ENCODE measurements around the gene SOS2. TPM values are rescaled to one million over a fixed set of nuclear protein-coding genes. Genes with fewer than 3 reads are reported as not detected.
A peak's percentile ranks its signal among the peaks of the same experiment; 100 is the strongest.

Gene SOS2
- total RNA-seq, 2 experiments from 2014 or later = 19.6 to 20.9 TPM

GRCh38 chr14:50156111-50156510, 75.3 kb downstream of the SOS2 start:
- Mint-ChIP-seq H3K4me3 (no peak overlapping the region), H3K27ac (no peak overlapping the region), H3K36me3 (peaks cover 5% of the 10 kb centered on the region), H3K27me3 (no peaks in the 10 kb centered on the region), H3K9me3 (no peaks in the 10 kb centered on the region), H3K4me1 (ENCODE audit: low read depth) (no peaks in the 10 kb centered on the region)
- intact Hi-C loops (cut with micrococcal nuclease) = no loop called here
- POLR2A ChIA-PET = interaction anchor here (0.6 kb wide), 1 partner anchor 44 kb away, joined by 3 read pairs; no protein-coding TSS in a partner anchor
- no peak for DNase-seq
- CTCF ChIA-PET = no interaction called here

DNA sequence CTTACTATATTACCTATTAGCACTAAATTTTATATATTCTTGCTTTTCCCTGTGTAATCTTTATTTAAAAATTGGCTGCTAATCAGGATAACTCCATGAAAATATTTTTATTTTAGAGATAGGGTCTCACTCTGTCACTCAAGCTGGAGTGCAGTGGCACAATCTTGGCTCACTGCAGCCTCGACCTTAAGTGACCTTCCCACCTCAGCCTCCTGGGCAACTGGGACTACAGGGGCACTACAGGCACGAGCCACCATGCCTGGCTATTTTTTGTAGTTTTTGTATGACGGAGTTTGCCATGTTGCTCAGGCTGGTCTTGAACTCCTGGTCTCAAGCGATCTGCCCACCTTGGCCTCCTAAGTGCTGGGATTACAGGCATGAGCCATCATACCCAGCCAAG, 82.6 kb downstream of the SOS2 start:
- Mint-ChIP-seq H3K4me1 (ENCODE audit: low read depth) (no peaks in the 10 kb centered on the region), H3K27ac (no peak overlapping the region), H3K36me3 (peaks cover 13% of the 10 kb centered on the region), H3K4me3 (no peak overlapping the region), H3K9me3 (no peaks in the 10 kb centered on the region), H3K27me3 (no peaks in the 10 kb centered on the region)
- ChIA-PET CTCF (interaction anchor here (1.2 kb wide), 1 partner anchor 296 kb away, joined by 3 read pairs; the partner anchor contains the start of gene NEMF), POLR2A (interaction anchor here (0.6 kb wide), 1 partner anchor 145 kb away, joined by 3 read pairs; no protein-coding TSS in a partner anchor)
- intact Hi-C loops (cut with micrococcal nuclease) = no loop called here
- no peak for DNase-seq

- intact Hi-C loops (cut with micrococcal nuclease) = no loop called here
- no peaks in the 10 kb centered on the region for H3K9me3 Mint-ChIP-seq
- H3K4me1 Mint-ChIP-seq (ENCODE audit: low read depth) = no peaks in the 10 kb centered on the region
- CTCF ChIA-PET = no interaction called here
- POLR2A ChIA-PET = no interaction called here
- H3K36me3 Mint-ChIP-seq = no peaks in the 10 kb centered on the region
- H3K27ac Mint-ChIP-seq = no peak overlapping the region
- H3K27me3 Mint-ChIP-seq = no peaks in the 10 kb centered on the region
- no peak overlapping the region for H3K4me3 Mint-ChIP-seq
- DNase-seq = no peak
Observed at GRCh38 chr14:50139192-50139591, 92.2 kb downstream of the SOS2 start.

DNA sequence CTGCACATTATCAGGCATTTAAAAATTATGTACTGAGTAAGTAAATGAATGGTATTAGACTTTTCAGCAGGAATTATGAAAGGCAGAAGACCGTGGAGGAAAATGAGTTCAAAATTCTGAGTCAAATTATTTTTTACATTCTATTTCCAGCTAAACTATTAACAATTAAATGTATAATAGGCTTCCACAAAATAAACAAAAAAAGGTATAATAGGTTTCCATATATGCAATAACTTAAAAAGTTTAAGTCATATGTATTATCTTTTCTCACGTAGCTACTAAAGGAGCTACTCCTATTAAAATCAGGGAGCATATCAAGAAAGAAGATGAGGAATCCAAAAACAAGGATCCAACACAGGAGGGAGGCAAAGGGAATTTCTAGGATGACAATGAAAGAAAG, 103.6 kb downstream of the SOS2 start:
- no peaks in the 10 kb centered on the region for H3K27me3 Mint-ChIP-seq
- intact Hi-C loops (cut with micrococcal nuclease) = no loop called here
- ChIA-PET POLR2A (no interaction called here), CTCF (interaction anchor here (1.1 kb wide), 1 partner anchor 19 kb away, joined by 3 read pairs; no protein-coding TSS in a partner anchor)
- H3K36me3 Mint-ChIP-seq = peaks cover 6% of the 10 kb centered on the region
- DNase-seq = no peak
- H3K4me1 Mint-ChIP-seq (ENCODE audit: low read depth) = peaks cover 4% of the 10 kb centered on the region
- no peak overlapping the region for H3K27ac Mint-ChIP-seq
- H3K9me3 Mint-ChIP-seq = no peaks in the 10 kb centered on the region
- no peak overlapping the region for H3K4me3 Mint-ChIP-seq

GRCh38 chr14:50123062-50123461, 108.3 kb downstream of the SOS2 start:
- no peak for DNase-seq
- ChIA-PET POLR2A (no interaction called here), CTCF (no interaction called here)
- Mint-ChIP-seq H3K27me3 (no peaks in the 10 kb centered on the region), H3K4me3 (no peak overlapping the region), H3K27ac (peak overlapping the region; percentile 15), H3K36me3 (peaks cover 5% of the 10 kb centered on the region), H3K4me1 (ENCODE audit: low read depth) (peaks cover 5% of the 10 kb centered on the region), H3K9me3 (no peaks in the 10 kb centered on the region)
- intact Hi-C loops (cut with micrococcal nuclease) = no loop called here

- H3K27ac Mint-ChIP-seq = no peak overlapping the region
- CTCF ChIA-PET = interaction anchor here (0.5 to 1.5 kb wide), 2 partner anchors 21 to 270 kb away, joined by 3 to 4 read pairs; partner anchors contain the start of gene NEMF
- intact Hi-C loops (cut with micrococcal nuclease) = no loop called here
- H3K4me3 Mint-ChIP-seq = no peak overlapping the region
- no peaks in the 10 kb centered on the region for H3K27me3 Mint-ChIP-seq
- POLR2A ChIA-PET = interaction anchor here (1.1 kb wide), 1 partner anchor 109 kb away, joined by 3 read pairs; the partner anchor contains the start of gene SOS2
- H3K9me3 Mint-ChIP-seq = no peaks in the 10 kb centered on the region
- no peak for DNase-seq
- peaks cover 5% of the 10 kb centered on the region for H3K4me1 Mint-ChIP-seq (ENCODE audit: low read depth)
- H3K36me3 Mint-ChIP-seq = peaks cover 5% of the 10 kb centered on the region
Observed at GRCh38 chr14:50122291-50122690, 109.1 kb downstream of the SOS2 start.

GRCh38 chr14:50121486-50121885, 109.9 kb downstream of the SOS2 start:
- intact Hi-C loops (cut with micrococcal nuclease) = no loop called here
- no peaks in the 10 kb centered on the region for H3K27me3 Mint-ChIP-seq
- no peak overlapping the region for H3K4me3 Mint-ChIP-seq
- peaks cover 9% of the 10 kb centered on the region for H3K4me1 Mint-ChIP-seq (ENCODE audit: low read depth)
- peaks cover 6% of the 10 kb centered on the region for H3K36me3 Mint-ChIP-seq
- DNase-seq = no peak
- POLR2A ChIA-PET = interaction anchor here (1.1 kb wide), 1 partner anchor 110 kb away, joined by 3 read pairs; the partner anchor contains the start of gene SOS2
- no peak overlapping the region for H3K27ac Mint-ChIP-seq
- no peaks in the 10 kb centered on the region for H3K9me3 Mint-ChIP-seq
- CTCF ChIA-PET = interaction anchor here (1.5 kb wide), 1 partner anchor 269 kb away, joined by 4 read pairs; the partner anchor contains the start of gene NEMF

- peaks cover 24% of the 10 kb centered on the region for H3K36me3 Mint-ChIP-seq
- no peaks in the 10 kb centered on the region for H3K27me3 Mint-ChIP-seq
- H3K4me3 Mint-ChIP-seq = no peak overlapping the region
- DNase-seq = no peak
- H3K4me1 Mint-ChIP-seq (ENCODE audit: low read depth) = peaks cover 29% of the 10 kb centered on the region
- POLR2A ChIA-PET = interaction anchor here (1.3 to 2.0 kb wide), 3 partner anchors 79 to 195 kb away, joined by 3 to 10 read pairs (median 8); no protein-coding TSS in a partner anchor
- H3K27ac Mint-ChIP-seq = no peak overlapping the region
- no peaks in the 10 kb centered on the region for H3K9me3 Mint-ChIP-seq
- CTCF ChIA-PET = interaction anchor here (1.5 to 4.2 kb wide), 4 partner anchors 79 to 264 kb away, joined by 5 to 37 read pairs (median 14); partner anchors contain the start of gene NEMF
- intact Hi-C loops (cut with micrococcal nuclease) = loop anchor here (2.0 to 5.0 kb wide), 4 partner anchors 349 to 483 kb away; partner anchors contain the start of genes DNAAF2, KLHDC2, MAP4K5 and POLE2
Observed at GRCh38 chr14:50117456-50117855, 113.9 kb downstream of the SOS2 start.

DNA sequence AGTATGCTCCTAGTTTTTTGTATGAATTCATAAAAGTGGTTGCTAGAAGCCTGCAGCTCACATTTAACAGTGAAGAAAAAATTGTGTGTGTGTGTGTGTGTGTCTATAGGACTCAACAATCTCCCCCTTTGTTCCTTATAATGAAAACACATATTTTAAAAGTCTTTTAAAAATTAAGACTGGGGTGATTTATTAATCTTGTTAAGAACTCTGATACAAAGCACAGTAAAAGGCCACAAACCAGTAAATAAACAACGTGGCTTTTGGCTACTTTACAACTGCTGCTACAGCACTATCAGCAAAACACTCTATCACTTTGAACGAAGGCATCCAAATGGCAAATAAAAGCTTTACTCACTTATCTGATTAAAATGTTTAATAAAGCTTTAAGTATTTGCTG, 114.4 kb downstream of the SOS2 start:
- ChIA-PET CTCF (interaction anchor here (1.1 to 4.2 kb wide), 8 partner anchors 12 to 264 kb away, joined by 3 to 37 read pairs (median 6); partner anchors contain the start of gene NEMF), POLR2A (interaction anchor here (0.7 to 2.0 kb wide), 15 partner anchors 9 to 497 kb away, joined by 3 to 10 read pairs (median 5); partner anchors contain the start of genes DMAC2L, L2HGDH, MGAT2 and NEMF)
- intact Hi-C loops (cut with micrococcal nuclease) = loop anchor here (1.0 to 5.0 kb wide), 10 partner anchors 113 to 531 kb away; partner anchors contain the start of genes DMAC2L, DNAAF2, KLHDC2 and L2HGDH
- H3K36me3 Mint-ChIP-seq = peaks cover 28% of the 10 kb centered on the region
- H3K4me1 Mint-ChIP-seq (ENCODE audit: low read depth) = peaks cover 31% of the 10 kb centered on the region
- H3K9me3 Mint-ChIP-seq = no peaks in the 10 kb centered on the region
- H3K27me3 Mint-ChIP-seq = no peaks in the 10 kb centered on the region
- H3K27ac Mint-ChIP-seq = peak overlapping the region; percentile 95
- DNase-seq = no peak
- peak overlapping the region; percentile 98 for H3K4me3 Mint-ChIP-seq

DNA sequence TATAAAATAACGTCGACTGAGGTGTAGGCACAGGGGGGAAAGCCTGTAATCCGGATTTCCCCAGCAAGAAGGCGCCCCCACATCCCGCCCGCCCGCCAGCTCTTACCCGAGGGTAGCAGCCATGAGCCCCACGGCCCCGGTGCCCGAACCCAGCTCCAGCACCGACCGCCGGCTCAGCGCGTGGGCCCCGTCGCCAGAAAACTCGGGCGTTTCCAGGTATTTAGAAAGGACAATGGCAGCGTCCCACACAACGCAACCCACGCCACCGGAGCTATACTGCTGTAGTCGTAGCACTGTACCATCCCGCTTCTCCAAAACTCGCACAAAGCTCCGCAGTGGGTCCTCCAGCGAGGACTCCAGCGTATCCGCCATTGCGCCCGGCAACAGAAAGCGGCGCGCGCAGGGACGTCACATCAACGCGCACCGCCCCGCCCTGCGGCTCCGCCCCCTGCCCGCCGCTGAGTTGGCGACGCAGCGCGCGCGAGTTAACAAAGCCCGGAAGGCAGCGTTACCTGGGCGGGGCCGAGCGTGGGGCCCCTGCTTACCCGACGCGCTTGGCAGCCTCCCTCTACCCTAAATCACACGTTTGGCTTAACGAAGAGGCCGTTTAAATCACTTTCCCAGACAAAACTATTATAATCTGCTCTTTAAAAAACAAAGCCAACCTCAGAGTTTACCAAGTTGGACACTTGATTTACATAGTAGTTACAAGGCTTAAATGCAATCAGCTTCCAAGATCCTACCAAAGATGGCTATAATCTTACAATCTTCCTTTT, 115.0 kb downstream of the SOS2 start, which contains the start of gene VCPKMT:
Gene VCPKMT, minus strand, starts transcription at position 392 of the 776 bp plus-strand sequence. Its CDS starts 20 bp downstream, at position 372.
- intact Hi-C loops (cut with micrococcal nuclease) = loop anchor here (1.0 to 5.0 kb wide), 10 partner anchors 114 to 530 kb away; partner anchors contain the start of genes DMAC2L, DNAAF2, KLHDC2 and L2HGDH
- DNase-seq = peak; percentile 96
- Mint-ChIP-seq H3K27me3 (no peaks in the 10 kb centered on the region), H3K4me1 (ENCODE audit: low read depth) (peaks cover 37% of the 10 kb centered on the region), H3K4me3 (peak within 1 kb of the TSS; percentile 98), H3K36me3 (peaks cover 30% of the 10 kb centered on the region), H3K9me3 (no peaks in the 10 kb centered on the region), H3K27ac (peak within 1 kb of the TSS; percentile 95)
- ChIA-PET POLR2A (interaction anchor here (0.5 to 2.0 kb wide), 20 partner anchors 9 to 496 kb away, joined by 3 to 10 read pairs (median 4); partner anchors contain the start of genes DMAC2L, L2HGDH, MGAT2 and NEMF), CTCF (interaction anchor here (0.5 to 4.2 kb wide), 9 partner anchors 11 to 263 kb away, joined by 3 to 37 read pairs (median 6); partner anchors contain the start of gene NEMF)

DNA sequence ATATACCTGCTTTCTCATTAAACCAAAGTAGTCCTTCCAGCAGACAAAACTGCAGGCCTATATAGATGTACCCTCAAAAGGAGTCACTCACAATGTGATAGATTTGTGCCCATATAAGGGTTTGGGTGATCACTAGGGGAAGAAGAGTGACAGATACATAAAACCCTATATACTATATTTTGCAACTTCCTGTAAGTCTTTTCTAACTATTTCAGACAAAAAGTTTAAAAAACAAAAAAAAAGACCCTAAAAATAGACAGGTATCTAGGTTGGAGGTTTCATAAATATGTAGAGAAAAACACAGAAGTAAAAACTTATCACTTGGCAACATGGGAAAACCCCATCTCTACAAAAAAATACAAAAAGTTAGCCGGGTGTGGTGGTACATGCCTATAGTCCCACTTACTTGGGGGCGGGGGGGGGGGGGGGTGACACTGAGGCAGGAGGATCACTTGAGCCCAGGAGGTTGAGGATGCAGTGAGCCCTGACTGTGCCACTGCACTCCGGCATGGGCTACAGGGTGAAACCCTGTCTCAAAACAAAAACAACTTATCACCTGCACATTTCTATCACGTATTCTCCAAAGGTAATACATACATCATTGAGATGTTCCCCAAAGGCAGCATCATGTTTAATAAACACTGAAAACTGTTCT, 117.9 kb downstream of the SOS2 start:
- POLR2A ChIA-PET = no interaction called here
- CTCF ChIA-PET = interaction anchor here (1.0 to 4.2 kb wide), 4 partner anchors 9 to 252 kb away, joined by 3 to 37 read pairs (median 12); no protein-coding TSS in a partner anchor
- Mint-ChIP-seq H3K27me3 (no peaks in the 10 kb centered on the region), H3K4me3 (no peak overlapping the region), H3K4me1 (ENCODE audit: low read depth) (peaks cover 52% of the 10 kb centered on the region), H3K27ac (no peak overlapping the region), H3K36me3 (peaks cover 49% of the 10 kb centered on the region), H3K9me3 (no peaks in the 10 kb centered on the region)
- intact Hi-C loops (cut with micrococcal nuclease) = no loop called here
- no peak for DNase-seq
